Stimulated activated CD8-positive, alpha-beta memory T cell treated with anti-CD3 and anti-CD28 coated beads, Interleukin-15, amount 100 ng/mL, for 48 hours (primary cell): ENCODE data around the gene PI16.

ENCODE experiments used
- DNase-seq, 2 donors: peaks; one replicate each; pipeline ENCODE4 v3.0.0-alpha.2; 2020; ENCODE audit warnings: low read depth in 2 of 2

Gene PI16

DNA sequence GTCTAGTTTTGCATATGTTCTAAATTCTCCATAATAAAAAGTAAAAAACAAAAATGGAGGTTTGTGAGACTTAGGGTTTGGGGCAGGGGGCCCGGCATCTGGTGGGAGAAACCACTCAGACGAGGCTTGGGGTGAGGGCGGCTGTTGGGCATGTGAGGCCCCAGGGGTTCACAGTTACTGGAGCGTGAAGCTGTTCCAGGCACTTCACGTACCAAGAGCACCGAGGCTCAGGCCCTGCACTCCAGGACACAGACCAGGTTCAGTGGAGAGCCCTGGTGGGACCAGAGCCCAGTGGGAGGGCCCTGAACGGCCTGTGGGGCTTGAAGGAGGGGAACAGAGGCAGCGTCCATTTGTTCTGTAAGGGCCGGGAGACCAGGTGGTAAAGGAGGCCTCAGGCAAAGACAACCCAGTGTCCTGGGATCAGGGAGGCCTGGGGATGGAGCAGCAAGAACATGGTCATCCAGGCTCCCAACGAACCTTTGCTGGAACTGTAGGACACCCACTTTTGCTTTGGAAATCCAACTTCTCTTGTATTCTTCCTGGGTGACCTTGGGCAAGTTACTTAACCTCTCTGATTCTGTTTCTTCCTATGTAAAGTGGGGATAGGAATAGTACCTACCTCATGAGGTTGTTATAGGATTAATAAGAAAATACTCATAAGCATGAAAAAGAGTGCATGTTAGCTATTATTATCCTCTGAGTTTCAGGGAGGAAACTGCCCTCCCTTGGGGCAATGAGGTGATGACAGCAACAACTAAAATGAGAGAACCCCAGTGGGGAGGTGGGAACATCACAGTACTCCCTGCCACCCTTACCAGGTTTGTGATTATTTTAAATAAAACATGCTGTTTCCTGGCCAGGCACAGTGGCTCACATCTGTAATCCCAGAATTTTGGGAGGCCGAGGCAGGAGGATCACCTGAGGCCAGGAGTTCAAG, 49.8 kb downstream of the PI16 start:
- no peak for DNase-seq

DNA sequence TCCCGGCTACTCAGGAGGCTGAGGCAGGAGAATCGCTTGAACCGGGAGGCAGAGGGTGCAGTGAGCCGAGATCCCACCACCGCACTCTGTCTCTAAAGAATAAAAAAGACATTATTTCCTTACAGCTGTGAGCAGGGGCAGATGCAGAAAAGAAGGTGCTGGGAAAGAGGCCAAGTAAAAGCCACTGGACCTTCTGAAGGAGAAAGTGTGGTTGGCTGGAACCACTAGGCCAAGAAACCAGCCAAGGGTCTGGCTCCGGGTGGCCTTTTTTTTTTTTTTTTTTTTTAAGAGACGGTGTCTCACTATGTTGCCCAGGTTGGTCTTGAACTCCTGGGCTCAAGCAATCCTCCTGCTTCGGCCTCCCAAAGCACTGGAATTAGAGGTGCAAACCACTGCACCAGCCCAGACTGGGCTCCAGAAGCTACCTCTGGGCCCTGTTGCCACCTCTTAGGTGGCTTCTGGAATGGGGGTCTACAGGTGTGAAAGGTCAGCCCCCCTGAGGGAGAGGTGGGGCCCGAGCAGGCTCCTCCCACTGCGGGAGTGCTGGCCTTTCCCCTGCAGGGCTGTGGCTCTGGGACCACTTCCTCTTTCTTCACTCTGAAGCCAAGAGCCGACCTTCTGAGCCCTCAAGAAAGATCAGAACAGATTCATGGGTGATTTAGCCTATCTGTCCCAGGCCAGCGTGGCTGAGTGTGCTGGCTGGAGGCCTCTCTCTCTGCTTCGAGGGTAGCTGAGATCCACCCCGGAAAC, 50.7 kb downstream of the PI16 start, which contains the start of gene FGD2:
Gene FGD2 (plus strand): TSS at position 595 of the 750 bp plus-strand sequence. CDS start 163 bp downstream, outside the sequence.
- DNase-seq, result no peak

DNA sequence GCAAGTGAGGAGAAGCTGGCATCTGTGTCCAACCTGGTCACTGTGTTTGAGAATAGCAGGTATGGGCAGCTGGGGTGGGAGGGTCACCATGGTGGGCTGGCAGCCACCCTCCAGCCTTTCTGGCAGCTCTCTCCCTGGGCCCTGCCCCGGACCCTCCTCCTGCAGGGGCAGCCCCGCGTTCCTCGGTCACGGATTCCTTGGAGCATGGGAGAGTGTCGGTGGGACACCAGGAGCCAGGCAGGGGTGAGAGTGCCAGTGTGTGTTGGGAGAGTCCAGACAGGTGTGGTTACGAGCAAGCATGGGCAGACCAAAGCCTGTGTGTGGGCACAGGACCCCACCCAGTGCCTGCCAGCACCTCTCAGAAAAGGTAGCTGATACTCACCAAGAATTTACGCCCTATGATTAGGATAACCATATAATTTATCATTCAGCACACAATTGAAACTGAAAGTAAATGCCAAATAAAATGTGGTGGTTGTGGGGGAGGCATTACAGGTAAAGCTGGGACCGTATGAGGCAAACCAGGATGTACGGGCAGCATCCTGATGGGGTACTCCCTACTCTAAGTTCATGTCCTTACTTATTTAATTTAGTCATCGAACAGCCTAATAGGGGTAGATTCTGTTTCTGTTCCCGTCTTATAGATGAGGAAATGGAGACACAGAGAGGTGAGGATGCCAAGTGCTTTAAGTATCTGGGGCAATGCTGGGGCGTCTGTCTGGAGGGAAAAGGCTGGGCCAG, 51.5 kb downstream of the PI16 start:
- no peak for DNase-seq

DNA sequence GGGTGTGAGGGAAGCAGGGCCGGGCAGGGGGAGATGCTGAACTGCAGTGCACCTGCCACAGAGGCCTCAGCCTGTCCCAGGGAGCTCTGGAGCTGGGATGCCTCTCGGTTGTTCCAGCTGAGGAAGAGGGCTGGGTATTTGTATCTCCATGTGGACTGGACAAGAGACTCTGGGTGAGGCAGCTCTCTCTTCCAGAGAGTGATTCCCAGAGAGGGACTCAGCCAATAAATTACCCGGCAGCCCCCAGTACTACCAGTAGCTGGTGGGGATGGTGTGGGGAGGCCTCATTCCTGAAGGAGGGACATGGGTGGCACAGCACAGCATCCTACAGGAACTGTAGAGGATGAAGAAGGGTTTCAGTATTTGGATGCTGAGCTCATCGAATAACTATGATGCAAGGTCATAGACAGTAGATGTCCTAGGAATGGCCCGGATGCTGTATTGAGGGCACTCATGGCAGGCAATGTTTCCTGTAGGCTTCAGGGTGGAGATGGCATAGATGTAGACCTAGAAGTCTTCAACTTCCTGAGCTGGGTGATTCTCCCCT, 52.3 kb downstream of the PI16 start:
- no peak for DNase-seq

DNA sequence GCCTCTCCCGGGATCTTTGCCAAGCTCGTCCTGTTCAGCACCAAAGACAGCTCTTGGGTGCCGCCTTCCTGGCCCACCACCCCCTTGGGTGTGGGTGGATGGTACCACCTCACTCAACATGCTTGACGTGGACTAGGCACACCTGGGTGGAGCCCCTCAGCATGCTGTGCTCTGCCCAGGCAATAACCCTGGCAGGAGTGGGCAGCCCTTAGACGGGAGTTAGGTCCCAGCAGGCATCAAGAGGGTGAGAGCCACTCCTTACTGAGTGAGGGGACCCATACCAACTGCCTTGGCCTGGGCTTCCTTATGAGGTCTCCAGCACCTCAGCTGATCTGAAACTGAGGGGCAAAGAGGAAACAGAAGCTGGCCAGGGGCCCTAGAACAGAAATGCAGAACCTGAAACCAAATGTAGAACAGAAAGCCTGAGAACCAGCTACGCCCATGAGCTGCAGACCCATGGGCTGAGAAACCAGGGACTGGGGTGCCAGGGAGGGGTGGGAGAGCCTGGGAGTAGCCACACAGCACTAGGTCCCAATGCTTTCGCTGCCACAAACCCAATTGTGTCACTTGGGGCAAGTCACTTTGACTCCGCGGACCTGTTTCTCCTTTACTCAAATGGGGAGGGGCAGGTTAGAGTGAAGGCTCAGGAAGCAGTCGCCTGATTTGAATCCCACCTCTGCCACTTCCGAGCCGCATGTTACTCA, 53.0 kb downstream of the PI16 start:
- no peak for DNase-seq

DNA sequence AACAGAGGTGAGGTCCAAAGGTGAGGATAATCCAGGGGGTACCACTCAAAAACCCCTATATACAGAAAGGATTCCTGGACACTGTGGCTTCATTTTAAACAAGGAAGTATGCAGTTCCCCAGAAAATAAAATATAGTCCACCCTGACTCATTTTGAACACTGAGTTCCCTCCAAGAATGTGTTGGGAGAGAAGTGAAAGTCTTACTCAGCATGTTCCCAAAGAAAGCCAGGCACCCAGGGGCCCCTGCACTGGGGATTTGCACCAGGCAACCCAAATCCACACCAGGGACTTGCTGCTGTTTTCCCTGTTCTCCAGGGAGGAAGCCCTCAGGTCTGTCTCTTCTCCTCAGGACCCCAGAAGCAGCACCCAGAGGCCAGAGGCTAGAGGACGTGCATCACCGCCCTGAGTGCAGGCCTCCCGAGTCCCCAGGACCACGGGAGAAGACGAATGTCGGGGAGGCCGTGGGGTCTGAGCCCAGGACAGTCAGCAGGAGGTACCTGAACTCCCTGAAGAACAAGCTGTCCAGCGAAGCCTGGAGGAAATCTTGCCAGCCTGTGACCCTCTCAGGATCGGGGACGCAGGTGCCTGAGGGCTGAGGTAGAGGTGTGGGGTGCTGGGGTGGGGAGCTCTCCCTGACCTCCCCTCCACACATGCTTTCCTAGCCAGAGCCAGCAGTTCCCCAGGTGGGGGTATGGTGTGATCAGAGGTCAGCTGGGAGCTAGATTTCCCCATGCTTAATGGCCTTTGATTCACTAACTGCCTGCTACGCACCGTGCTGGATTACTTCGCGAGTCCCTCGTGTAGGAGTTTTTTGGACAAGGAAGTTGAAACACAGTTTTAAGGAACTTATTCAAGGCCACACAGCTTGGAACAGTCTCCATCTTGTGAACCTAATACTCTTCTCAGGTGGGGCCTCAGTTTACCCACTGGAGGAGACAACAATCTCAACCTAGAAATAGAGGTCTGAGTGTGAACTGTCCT, 54.2 kb downstream of the PI16 start:
- DNase-seq, result no peak

DNA sequence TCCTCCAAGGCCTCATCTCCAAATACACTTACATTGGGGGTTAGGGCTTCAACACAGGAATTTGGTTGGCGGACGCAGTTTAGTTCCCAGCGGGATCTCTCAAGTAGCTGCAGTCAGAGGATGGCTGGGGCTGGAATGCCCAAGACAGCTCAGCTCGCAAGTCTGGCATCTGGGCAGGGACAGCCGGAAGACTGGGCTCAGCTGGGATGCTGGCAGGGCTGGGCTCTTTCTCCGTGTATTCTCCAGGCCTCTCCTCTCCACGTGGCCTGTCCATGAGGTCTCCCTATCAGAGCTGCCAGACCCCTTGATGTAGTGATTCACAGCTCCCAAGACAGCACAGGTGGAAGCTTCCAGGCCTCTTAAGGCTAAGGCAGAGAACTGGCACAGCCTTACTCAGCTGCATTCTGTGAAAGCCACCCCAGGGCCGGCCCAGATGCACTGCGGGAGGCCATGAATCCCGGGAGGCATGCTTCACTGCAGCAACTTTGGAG, 55.9 kb downstream of the PI16 start:
- no peak for DNase-seq

DNA sequence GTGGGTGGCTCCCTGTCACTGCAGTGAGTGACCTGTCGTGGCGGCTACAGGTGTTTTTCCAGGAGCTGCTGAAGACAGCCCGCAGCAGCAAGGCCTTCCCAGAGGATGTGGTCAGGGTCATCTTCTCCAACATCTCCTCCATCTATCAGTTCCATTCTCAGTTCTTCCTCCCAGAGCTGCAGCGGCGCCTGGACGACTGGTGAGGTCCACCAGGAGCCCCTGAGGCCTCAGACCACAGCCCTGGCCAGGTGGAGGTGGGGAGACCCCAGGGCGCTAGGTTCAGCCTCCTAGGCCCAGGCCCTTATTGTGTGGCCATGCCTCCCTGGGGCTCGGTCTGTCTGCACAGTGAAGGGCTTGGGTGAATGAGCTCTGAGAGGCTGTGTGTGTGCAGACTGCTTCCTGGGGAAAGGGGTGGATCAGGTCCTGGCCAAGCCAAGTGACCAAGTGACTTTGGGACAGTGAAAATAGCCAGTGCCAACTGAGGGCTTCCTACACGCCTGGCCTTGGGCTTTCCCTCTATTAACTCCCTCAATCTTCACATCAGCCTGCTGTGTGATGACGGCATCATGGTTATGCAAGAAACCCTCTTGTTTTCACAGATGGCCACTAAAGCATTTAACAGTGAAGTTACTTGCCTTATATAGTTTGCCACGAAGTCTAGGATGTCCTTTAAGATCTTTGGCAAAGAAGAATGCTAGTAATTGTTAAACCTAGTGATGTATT, 57.3 kb downstream of the PI16 start:
- DNase-seq, result no peak

DNA sequence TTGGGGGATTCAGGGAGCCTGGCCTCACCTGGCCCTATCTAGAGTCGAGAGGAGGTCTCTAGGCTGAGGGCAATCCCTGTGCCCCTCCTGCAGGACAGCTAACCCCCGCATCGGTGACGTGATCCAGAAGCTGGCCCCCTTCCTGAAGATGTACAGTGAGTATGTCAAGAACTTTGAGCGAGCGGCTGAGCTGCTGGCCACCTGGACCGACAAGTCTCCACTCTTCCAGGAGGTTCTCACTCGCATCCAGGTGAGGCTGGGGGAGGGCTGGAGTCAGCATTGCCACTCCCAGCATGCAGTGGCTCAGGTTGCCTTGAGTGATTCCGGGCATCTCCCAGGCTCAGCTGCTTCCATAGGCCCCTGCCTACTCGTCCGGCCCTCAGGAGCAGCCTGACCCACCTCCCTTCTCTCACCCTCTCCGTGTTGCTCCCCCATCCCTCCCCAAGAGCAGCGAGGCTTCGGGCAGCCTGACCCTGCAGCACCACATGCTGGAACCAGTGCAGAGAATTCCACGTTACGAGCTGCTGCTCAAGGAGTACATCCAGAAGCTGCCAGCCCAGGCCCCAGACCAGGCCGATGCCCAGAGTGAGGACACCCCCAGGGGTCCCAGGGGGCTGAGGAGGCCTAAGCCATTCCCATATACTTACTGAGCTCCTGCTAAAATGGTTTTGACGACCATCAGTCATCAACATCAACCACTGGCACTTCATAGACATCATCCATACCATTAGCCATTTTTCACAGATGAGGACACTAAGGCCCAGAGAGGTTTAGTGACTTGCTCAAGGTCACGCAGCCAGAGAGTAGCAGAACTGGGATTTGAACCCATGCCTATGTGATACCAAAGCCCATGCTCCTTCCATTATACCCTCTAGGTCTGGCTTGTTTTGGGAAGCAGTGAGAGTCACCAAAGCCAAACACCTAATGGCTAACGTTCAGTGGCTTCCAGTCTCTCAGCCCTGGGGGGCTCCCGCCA, 59.3 kb downstream of the PI16 start:
- no peak for DNase-seq
